ENCODE results near the gene REM1. TPM values are rescaled to one million over a fixed set of nuclear protein-coding genes. Genes with fewer than 3 reads are reported as not detected.

REM1 gene
- total and polyA plus RNA-seq, 7 donors, result 0.46 to 9.3 (median 3.8) TPM

DNA sequence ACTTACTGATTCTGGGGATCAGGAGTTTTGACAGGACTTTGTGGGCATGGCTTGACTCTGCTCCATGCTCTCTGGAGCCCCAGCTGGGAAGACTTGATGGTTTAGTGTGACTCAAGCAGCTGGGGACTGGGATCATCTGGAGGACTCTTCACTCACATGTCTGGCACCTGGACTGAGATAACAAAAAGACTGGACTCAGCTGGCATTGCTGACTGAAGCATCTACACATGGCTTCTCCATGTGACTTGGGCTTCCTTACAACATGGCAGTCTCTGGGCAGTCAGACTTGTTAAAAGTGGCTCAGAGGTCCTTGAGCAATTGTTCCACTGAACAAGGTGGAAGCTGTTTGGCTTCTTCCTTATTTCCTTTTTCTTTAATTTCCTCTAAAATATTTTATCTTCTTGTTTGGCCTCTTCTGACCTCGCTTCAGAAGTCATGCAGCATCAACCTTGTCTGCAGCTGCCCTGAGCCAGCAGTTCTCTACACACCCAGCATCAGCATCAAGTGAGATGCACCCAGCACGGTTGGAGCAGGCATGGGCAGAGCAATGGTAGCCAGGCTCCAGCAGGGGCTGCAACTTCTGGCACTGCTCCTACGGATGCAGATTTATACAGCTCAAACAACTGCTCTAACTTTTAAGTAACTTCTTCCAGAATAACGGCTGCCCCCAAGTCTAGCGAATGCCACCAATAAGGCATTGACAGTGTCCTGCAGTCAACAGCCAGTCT lies 33.6 kb downstream of the REM1 start:
- no peak overlapping the region for H3K27ac ChIP-seq
- no peak for DNase-seq
- H3K4me1 ChIP-seq, result peaks cover 0 to under 1% (median 0%) of the 10 kb centered on the region in 4 donors
- H3K4me3 ChIP-seq, result no peak overlapping the region
- H3K9me3 ChIP-seq, result no peaks in the 10 kb centered on the region
- no peaks in the 10 kb centered on the region for H3K36me3 ChIP-seq
- WGBS, 2 donors, result 81 to 86% methylated on average over 5 of the region's 5 CpGs
- no peaks in the 10 kb centered on the region for H3K27me3 ChIP-seq
- no peak for TF ChIP-seq POLR2A (IDR thresholded peaks at IDR 0.05)
- no peak for TF ChIP-seq EP300 (IDR thresholded peaks at IDR 0.05)
- no peak for TF ChIP-seq CTCF (IDR thresholded peaks at IDR 0.05)
- no peak for TF ChIP-seq POLR2AphosphoS5 (IDR thresholded peaks at IDR 0.05)
- intact Hi-C loops (cut with DNase I), result no loop called here

GRCh38 chr20:31514154-31515071 lies 39.3 kb downstream of the REM1 start, which contains the start of gene HM13:
Gene HM13 (plus strand): TSS chr20:31514442. CDS start chr20:31514552, 110 bp downstream.
- intact Hi-C loops (cut with DNase I), result no loop called here
- TF ChIP-seq CTCF (IDR thresholded peaks at IDR 0.05) (peak; percentile 76 to 98 (median 82)), EP300 (IDR thresholded peaks at IDR 0.05) (no peak), POLR2A (IDR thresholded peaks at IDR 0.05) (peak; percentile 26 to 55), POLR2AphosphoS5 (IDR thresholded peaks at IDR 0.05) (peak; percentile 21 to 94 (median 90))
- 0 to 1% methylated on average over 86 of the region's 86 CpGs for WGBS, 2 donors
- peaks cover 0 to 40% (median 29%) of the 10 kb centered on the region in 4 donors for H3K4me1 ChIP-seq
- peak within 1 kb of the TSS; percentile 79 to 86 (median 84) for H3K27ac ChIP-seq
- peaks cover 0 to 5% (median 0%) of the 10 kb centered on the region in 4 donors for H3K36me3 ChIP-seq
- peak; percentile 96 for DNase-seq
- H3K4me3 ChIP-seq, result peak within 1 kb of the TSS; percentile 74 to 85 (median 84)
- no peaks in the 10 kb centered on the region for H3K9me3 ChIP-seq
- H3K27me3 ChIP-seq, result no peaks in the 10 kb centered on the region

GRCh38 chr20:31515072-31515774 lies 40.1 kb downstream of the REM1 start:
- intact Hi-C loops (cut with DNase I), result no loop called here
- no peaks in the 10 kb centered on the region for H3K9me3 ChIP-seq

More at GRCh38 chr20:31515072-31515774, 40.1 kb downstream of the REM1 start:
- Histone ChIP-seq H3K4me1 (peaks cover 0 to 41% (median 29%) of the 10 kb centered on the region in 4 donors), H3K36me3 (peaks cover 0 to 7% (median 0%) of the 10 kb centered on the region in 4 donors), H3K27me3 (no peaks in the 10 kb centered on the region), H3K27ac (peak overlapping the region; percentile 79 to 86 (median 84)), H3K4me3 (peak overlapping the region; percentile 74 to 85 (median 84))
- WGBS, 2 donors, result 11 to 13% methylated on average over 4 of the region's 4 CpGs
- TF ChIP-seq CTCF (IDR thresholded peaks at IDR 0.05), result no peak
- TF ChIP-seq POLR2AphosphoS5 (IDR thresholded peaks at IDR 0.05), result no peak
- no peak for TF ChIP-seq POLR2A (IDR thresholded peaks at IDR 0.05)
- TF ChIP-seq EP300 (IDR thresholded peaks at IDR 0.05), result no peak
- DNase-seq, result no peak
